GM10248 (cell line): ENCODE data around the gene MAN2B2.

Experiments
- CTCF ChIA-PET: fragments of 300-600 bp; sonication (Branson Sonifier 250); formaldehyde crosslinking; extraction: SDS; loops from one replicate; lab custom pipeline; 2021; ENCODE audit warnings: antibody characterized with exemption; lab: Yijun Ruan, JAX
- POLR2A ChIA-PET: fragments of 350-650 bp; sonication (Branson Sonifier 250); formaldehyde crosslinking; extraction: SDS; loops from one replicate; lab custom pipeline; 2020; ENCODE audit warnings: antibody characterized with exemption; lab: Yijun Ruan, JAX
- DNase-seq: peaks from one replicate; pipeline ENCODE4 v3.0.0; 2012; ENCODE audit errors: extremely low spot score
- CTCF ChIP-seq: IDR thresholded peaks from 2 replicates; pipeline ENCODE4 v1.5.1; 2012; ENCODE audit warnings: mild to moderate bottlenecking, low read depth; ENCODE audit errors: extremely low read depth, missing control alignments, control extremely low read depth

MAN2B2 gene

GRCh38 chr4:6608758-6609414 is 33.9 kb downstream of the MAN2B2 start:
- CTCF ChIA-PET: no interaction called here
- TF ChIP-seq CTCF: no peak
- no peak for DNase-seq
- POLR2A ChIA-PET: interaction anchor here (0.5 kb wide), 1 partner anchor 434 kb away, joined by 5 read pairs; the partner anchor contains the start of gene TADA2B

- no peak for TF ChIP-seq CTCF
- DNase-seq: no peak
- POLR2A ChIA-PET: no interaction called here
- CTCF ChIA-PET: no interaction called here
Measured at GRCh38 chr4:6609415-6610079, 34.6 kb downstream of the MAN2B2 start.

- CTCF ChIA-PET: interaction anchor here (1.2 kb wide), 1 partner anchor 460 kb away, joined by 3 read pairs; no protein-coding TSS in a partner anchor
- no peak for DNase-seq
- TF ChIP-seq CTCF: no peak
- POLR2A ChIA-PET: no interaction called here
Measured at GRCh38 chr4:6610856-6611430, 36.0 kb downstream of the MAN2B2 start.

GRCh38 chr4:6612961-6613675 is 38.1 kb downstream of the MAN2B2 start:
- TF ChIP-seq CTCF: no peak
- no peak for DNase-seq
- POLR2A ChIA-PET: no interaction called here
- CTCF ChIA-PET: interaction anchor here (1.3 kb wide), 1 partner anchor 23 kb away, joined by 3 read pairs; no protein-coding TSS in a partner anchor

GRCh38 chr4:6613676-6614651 is 39.0 kb downstream of the MAN2B2 start:
- CTCF ChIA-PET: interaction anchor here (1.3 kb wide), 1 partner anchor 24 kb away, joined by 3 read pairs; no protein-coding TSS in a partner anchor
- no peak for TF ChIP-seq CTCF
- POLR2A ChIA-PET: no interaction called here
- no peak for DNase-seq
